GM23338 (cell line): Measurements from ENCODE around the gene EEF1AKMT2. TPM values are rescaled to one million over a fixed set of nuclear protein-coding genes. Genes with fewer than 3 reads are reported as not detected.

ENCODE experiments used
- ATAC-seq: fragments of 200-7000 bp; cut with Tn5 transposase; 3 replicates; pipeline ENCODE4 v1.9.1; 2020
- DNase-seq: peaks from one replicate; pipeline ENCODE4 v3.0.0-alpha.2; 2015; ENCODE audit warnings: low spot score
- H2AFZ ChIP-seq: fragments of 200-600 bp; sonication (generic); 2 replicates; pipeline ENCODE4 v1.8.0; 2016; ENCODE audit warnings: antibody characterized with exemption, mild to moderate bottlenecking, moderate library complexity
- H3F3A ChIP-seq: fragments of 200-600 bp; sonication (generic); replicated peaks from 2 replicates; pipeline ENCODE4 v1.8.0; 2017; ENCODE audit warnings: antibody characterized with exemption, mixed run types, low read depth
- H3K27ac ChIP-seq: fragments of 200-600 bp; sonication (generic); 2 replicates; pipeline ENCODE4 v1.6.1; 2016; ENCODE audit warnings: low read depth
- H3K27me3 ChIP-seq: fragments of 200-600 bp; sonication (generic); 2 replicates; pipeline ENCODE4 v1.8.0; 2016; ENCODE audit warnings: mild to moderate bottlenecking, mixed run types, moderate library complexity; ENCODE audit not compliant: insufficient read depth
- H3K36me3 ChIP-seq: fragments of 200-600 bp; sonication (generic); 2 replicates; pipeline ENCODE4 v1.8.0; 2016; ENCODE audit warnings: mild to moderate bottlenecking; ENCODE audit not compliant: insufficient read depth
- H3K4me1 ChIP-seq: fragments of 200-600 bp; sonication (generic); 2 replicates; pipeline ENCODE4 v1.8.0; 2016; ENCODE audit warnings: mild to moderate bottlenecking, moderate library complexity; ENCODE audit not compliant: insufficient read depth
- H3K4me2 ChIP-seq: fragments of 200-600 bp; sonication (generic); 2 replicates; pipeline ENCODE4 v1.7.1; 2017; ENCODE audit warnings: mixed run types
- H3K4me3 ChIP-seq: fragments of 200-600 bp; sonication (generic); 2 replicates; pipeline ENCODE4 v1.6.1; 2016; ENCODE audit warnings: mixed run types
- H3K79me2 ChIP-seq: fragments of 200-600 bp; sonication (generic); replicated peaks from 2 replicates; pipeline ENCODE4 v1.8.0; 2017; ENCODE audit warnings: mild to moderate bottlenecking; ENCODE audit not compliant: insufficient read depth
- H3K9me2 ChIP-seq: fragments of 200-600 bp; sonication (generic); 2 replicates; pipeline ENCODE4 v1.8.0; 2017; ENCODE audit not compliant: insufficient read depth
- H4K20me1 ChIP-seq: fragments of 200-600 bp; sonication (generic); replicated peaks from 2 replicates; pipeline ENCODE4 v1.8.0; 2017; ENCODE audit warnings: mild to moderate bottlenecking; ENCODE audit not compliant: insufficient read depth
- H3K27ac Mint-ChIP-seq: 2 replicates; pipeline ENCODE4 v1.8.0; 2020; ENCODE audit warnings: inconsistent platforms, mild to moderate bottlenecking, moderate library complexity, mixed read lengths
- H3K27me3 Mint-ChIP-seq: 3 replicates; pipeline ENCODE4 v1.8.0; 2022; ENCODE audit warnings: low read depth, mild to moderate bottlenecking, moderate library complexity, mixed read lengths, inconsistent platforms; ENCODE audit not compliant: insufficient read depth, poor library complexity
- H3K36me3 Mint-ChIP-seq: 3 replicates; pipeline ENCODE4 v1.8.0; 2021; ENCODE audit warnings: low read depth, mild to moderate bottlenecking, inconsistent platforms, moderate library complexity, mixed read lengths
- H3K4me1 Mint-ChIP-seq: 3 replicates; pipeline ENCODE4 v1.8.0; 2020; ENCODE audit warnings: mild to moderate bottlenecking, inconsistent platforms, mixed read lengths
- H3K4me3 Mint-ChIP-seq: 3 replicates; pipeline ENCODE4 v1.8.0; 2021; ENCODE audit warnings: moderate library complexity, mild to moderate bottlenecking, inconsistent platforms, mixed read lengths
- H3K9me3 Mint-ChIP-seq: 3 replicates; pipeline ENCODE4 v1.8.0; 2020; ENCODE audit warnings: moderate library complexity, mild to moderate bottlenecking, inconsistent platforms, mixed read lengths
- CREB1 ChIP-seq: fragments of 250-450 bp; sonication (Bioruptor Pico); IDR thresholded peaks from 2 replicates; pipeline ENCODE4 v1.5.0; 2020; ENCODE audit warnings: low read depth, mild to moderate bottlenecking, moderate library complexity
- EZH2 ChIP-seq: fragments of 200-600 bp; sonication (generic); IDR thresholded peaks from one replicate; pipeline ENCODE4 v1.8.0; 2017; ENCODE audit warnings: antibody characterized with exemption, mild to moderate bottlenecking, low read depth; ENCODE audit not compliant: unreplicated experiment
- EZH2phosphoT487 ChIP-seq: fragments of 200-600 bp; sonication (generic); IDR thresholded peaks from one replicate; pipeline ENCODE4 v1.8.1; 2018; ENCODE audit warnings: antibody characterized with exemption; ENCODE audit not compliant: unreplicated experiment
- JUNB ChIP-seq: IDR thresholded peaks from one replicate; pipeline ENCODE4 v1.6.1; 2016; ENCODE audit warnings: antibody characterized with exemption; ENCODE audit not compliant: unreplicated experiment
- POLR2AphosphoS5 ChIP-seq: IDR thresholded peaks from 2 replicates; pipeline ENCODE4 v1.6.1; 2016; ENCODE audit warnings: antibody characterized with exemption, low read depth
- ZNF114 ChIP-seq: fragments of 250-450 bp; sonication (Bioruptor Pico); IDR thresholded peaks from 2 replicates; pipeline ENCODE4 v1.5.0; 2020; ENCODE audit warnings: mild to moderate bottlenecking, moderate library complexity
- ZNF331 ChIP-seq: fragments of 250-450 bp; sonication (Bioruptor Pico); IDR thresholded peaks from 2 replicates; pipeline ENCODE4 v1.5.0; 2020; ENCODE audit warnings: low read depth, mild to moderate bottlenecking, moderate library complexity
- polyA plus RNA-seq: library from polyadenylated mRNA; unstranded; fragments of >200 nt; fragmentation: Nextera tagmentation; extraction: Ambion mirVana; gene quantifications from 2 replicates; pipeline ENCODE4 v1.2.1, GENCODE V29; 2016
- total RNA-seq: library from RNA; depleted of rRNA; stranded (reverse); fragments of >200 nt; shearing (Covaris generic); gene quantifications from 2 replicates; pipeline ENCODE4 v1.2.3, GENCODE V29; 2014
- TF ChIP-seq, protein P1 (sequence below), 2 experiments: fragments of 200-600 bp in 1 of 2; sonication (generic) in 1 of 2; conservative IDR thresholded peaks; 2 replicates each; pipeline versions ENCODE4 v1.5.1 to v1.6.1; 2016 to 2017; ENCODE audit warnings: antibody characterized with exemption in 2 of 2, low read depth in 2 of 2, mild to moderate bottlenecking in 2 of 2, moderate library complexity in 1 of 2
- TF ChIP-seq, protein P2 (sequence below): IDR thresholded peaks from one replicate; pipeline ENCODE4 v1.6.1; 2018; ENCODE audit warnings: antibody characterized with exemption; ENCODE audit not compliant: unreplicated experiment
- TF ChIP-seq, protein P3 (sequence below): IDR thresholded peaks from 2 replicates; pipeline ENCODE4 v1.6.1; 2016; ENCODE audit warnings: antibody characterized with exemption

The EEF1AKMT2 gene
- total and polyA plus RNA-seq, 2 experiments from 2014 or later, result 35.0 to 38.0 TPM

DNA sequence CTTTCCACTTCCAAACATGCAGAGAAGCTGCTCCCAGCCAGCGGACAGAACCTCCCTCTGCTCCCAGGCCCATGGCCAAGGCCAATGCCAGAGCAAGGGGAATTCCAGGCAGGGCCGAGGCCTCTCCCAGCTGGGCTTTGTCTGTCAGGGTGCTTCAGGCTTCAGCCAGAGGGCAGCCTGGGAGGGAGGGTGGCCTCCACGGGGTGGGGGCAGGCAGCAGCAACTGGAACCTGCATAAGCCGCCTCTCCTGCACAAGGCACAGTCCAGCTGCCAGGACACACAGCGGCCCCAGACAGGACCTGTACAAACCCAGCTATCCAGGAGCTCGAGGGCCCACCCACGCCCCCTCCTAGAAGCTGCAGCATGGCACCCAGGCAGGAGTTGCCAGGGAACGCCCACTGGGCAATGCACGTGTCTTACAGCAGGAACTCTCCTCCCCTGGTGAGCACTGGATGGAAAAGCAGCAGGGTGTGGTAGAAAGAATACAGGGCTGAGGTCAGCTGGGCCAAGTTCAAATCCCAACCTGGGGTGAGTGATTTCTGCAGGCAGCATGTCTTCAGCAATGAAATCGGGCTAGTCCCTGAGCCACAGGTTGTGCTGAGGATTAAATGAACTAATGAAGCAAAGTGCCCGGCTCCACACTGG, 55.1 kb downstream of the EEF1AKMT2 start (continued):
- TF ChIP-seq, protein P1, sequence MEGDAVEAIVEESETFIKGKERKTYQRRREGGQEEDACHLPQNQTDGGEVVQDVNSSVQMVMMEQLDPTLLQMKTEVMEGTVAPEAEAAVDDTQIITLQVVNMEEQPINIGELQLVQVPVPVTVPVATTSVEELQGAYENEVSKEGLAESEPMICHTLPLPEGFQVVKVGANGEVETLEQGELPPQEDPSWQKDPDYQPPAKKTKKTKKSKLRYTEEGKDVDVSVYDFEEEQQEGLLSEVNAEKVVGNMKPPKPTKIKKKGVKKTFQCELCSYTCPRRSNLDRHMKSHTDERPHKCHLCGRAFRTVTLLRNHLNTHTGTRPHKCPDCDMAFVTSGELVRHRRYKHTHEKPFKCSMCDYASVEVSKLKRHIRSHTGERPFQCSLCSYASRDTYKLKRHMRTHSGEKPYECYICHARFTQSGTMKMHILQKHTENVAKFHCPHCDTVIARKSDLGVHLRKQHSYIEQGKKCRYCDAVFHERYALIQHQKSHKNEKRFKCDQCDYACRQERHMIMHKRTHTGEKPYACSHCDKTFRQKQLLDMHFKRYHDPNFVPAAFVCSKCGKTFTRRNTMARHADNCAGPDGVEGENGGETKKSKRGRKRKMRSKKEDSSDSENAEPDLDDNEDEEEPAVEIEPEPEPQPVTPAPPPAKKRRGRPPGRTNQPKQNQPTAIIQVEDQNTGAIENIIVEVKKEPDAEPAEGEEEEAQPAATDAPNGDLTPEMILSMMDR (conservative IDR thresholded peaks at IDR 0.05; ENCODE audit: low read depth in 2 of 2), result no peak
- no peak for TF ChIP-seq EZH2

DNA sequence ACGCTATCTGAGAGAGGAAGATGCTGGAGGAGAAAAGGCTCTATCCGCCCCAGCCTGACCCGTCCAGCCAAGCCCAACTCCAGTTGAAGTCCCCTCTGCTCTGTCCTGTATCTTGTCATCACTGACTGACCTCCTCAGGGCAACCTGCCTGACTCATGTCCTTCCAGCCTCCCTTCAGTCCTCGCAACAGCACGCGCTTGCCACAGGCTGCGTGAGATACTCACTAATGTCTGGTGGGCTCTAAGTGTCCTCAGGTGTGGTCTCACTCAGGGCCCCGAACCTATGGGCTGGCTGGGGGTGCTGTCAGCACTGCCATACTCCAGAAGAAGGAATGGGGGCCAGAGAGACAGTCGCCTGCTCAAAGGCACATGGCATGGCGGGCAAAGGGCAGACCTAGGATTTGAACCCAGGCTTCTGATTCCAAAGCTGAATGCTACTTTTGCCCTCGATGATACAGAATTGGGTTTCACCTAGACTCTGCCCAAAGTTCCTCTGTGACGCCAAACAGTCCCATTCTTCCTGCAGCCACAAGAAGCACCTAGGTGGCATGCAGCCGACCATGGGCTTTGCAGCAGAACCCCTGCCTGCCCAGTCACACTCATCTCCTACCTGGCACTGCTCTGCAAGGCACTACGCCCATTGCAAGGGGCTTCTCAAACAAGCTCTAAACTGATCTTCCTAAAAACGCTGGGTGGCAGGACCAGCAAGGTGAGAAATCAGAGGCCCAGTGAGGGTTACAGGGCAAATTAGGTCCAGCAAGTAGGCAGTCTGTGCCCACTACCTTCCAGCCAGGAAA, 56.0 kb downstream of the EEF1AKMT2 start:
- Histone ChIP-seq H3K4me2 (no peak overlapping the region), H3K79me2 (peaks cover 24% of the 10 kb centered on the region), H2AFZ (no peak overlapping the region), H3F3A (no peaks in the 10 kb centered on the region), H3K27ac (no peak overlapping the region), H4K20me1 (peaks cover 32% of the 10 kb centered on the region), H3K4me3 (no peak overlapping the region), H3K27me3 (peaks cover 7% of the 10 kb centered on the region; the same call in 1 of the 2 replicates), H3K36me3 (no peaks in the 10 kb centered on the region; the same call in 1 of the 2 replicates), H3K4me1 (peaks cover 40% of the 10 kb centered on the region), H3K9me2 (no peaks in the 10 kb centered on the region)
- Mint-ChIP-seq H3K9me3 (no peaks in the 10 kb centered on the region), H3K4me3 (no peak overlapping the region), H3K27me3 (peaks cover 19% of the 10 kb centered on the region), H3K36me3 (peaks cover 4% of the 10 kb centered on the region; the same call in 1 of the 3 replicates), H3K27ac (no peak overlapping the region; the same call in 1 of the 2 replicates), H3K4me1 (peaks cover 51% of the 10 kb centered on the region)
- TF ChIP-seq, protein P2, sequence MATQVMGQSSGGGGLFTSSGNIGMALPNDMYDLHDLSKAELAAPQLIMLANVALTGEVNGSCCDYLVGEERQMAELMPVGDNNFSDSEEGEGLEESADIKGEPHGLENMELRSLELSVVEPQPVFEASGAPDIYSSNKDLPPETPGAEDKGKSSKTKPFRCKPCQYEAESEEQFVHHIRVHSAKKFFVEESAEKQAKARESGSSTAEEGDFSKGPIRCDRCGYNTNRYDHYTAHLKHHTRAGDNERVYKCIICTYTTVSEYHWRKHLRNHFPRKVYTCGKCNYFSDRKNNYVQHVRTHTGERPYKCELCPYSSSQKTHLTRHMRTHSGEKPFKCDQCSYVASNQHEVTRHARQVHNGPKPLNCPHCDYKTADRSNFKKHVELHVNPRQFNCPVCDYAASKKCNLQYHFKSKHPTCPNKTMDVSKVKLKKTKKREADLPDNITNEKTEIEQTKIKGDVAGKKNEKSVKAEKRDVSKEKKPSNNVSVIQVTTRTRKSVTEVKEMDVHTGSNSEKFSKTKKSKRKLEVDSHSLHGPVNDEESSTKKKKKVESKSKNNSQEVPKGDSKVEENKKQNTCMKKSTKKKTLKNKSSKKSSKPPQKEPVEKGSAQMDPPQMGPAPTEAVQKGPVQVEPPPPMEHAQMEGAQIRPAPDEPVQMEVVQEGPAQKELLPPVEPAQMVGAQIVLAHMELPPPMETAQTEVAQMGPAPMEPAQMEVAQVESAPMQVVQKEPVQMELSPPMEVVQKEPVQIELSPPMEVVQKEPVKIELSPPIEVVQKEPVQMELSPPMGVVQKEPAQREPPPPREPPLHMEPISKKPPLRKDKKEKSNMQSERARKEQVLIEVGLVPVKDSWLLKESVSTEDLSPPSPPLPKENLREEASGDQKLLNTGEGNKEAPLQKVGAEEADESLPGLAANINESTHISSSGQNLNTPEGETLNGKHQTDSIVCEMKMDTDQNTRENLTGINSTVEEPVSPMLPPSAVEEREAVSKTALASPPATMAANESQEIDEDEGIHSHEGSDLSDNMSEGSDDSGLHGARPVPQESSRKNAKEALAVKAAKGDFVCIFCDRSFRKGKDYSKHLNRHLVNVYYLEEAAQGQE, result no peak
- TF ChIP-seq, protein P1 (conservative IDR thresholded peaks at IDR 0.05; ENCODE audit: low read depth in 2 of 2), result no peak
- TF ChIP-seq POLR2AphosphoS5 (no peak), CREB1 (CRISPR knock-in tag) (no peak), JUNB (no peak), ZNF114 (CRISPR knock-in tag) (no peak), EZH2phosphoT487 (no peak), EZH2 (no peak), ZNF331 (CRISPR knock-in tag) (no peak)
- TF ChIP-seq, protein P3, sequence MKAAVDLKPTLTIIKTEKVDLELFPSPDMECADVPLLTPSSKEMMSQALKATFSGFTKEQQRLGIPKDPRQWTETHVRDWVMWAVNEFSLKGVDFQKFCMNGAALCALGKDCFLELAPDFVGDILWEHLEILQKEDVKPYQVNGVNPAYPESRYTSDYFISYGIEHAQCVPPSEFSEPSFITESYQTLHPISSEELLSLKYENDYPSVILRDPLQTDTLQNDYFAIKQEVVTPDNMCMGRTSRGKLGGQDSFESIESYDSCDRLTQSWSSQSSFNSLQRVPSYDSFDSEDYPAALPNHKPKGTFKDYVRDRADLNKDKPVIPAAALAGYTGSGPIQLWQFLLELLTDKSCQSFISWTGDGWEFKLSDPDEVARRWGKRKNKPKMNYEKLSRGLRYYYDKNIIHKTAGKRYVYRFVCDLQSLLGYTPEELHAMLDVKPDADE, result no peak
- DNase-seq (no peak), ATAC-seq (no peak)
